ENCODE data around the gene PKP4. TPM values are rescaled to one million over a fixed set of nuclear protein-coding genes. Genes with fewer than 3 reads are reported as not detected.

PKP4 gene
- total RNA-seq, 1 experiment from 2014 or later: 62.8 TPM

DNA sequence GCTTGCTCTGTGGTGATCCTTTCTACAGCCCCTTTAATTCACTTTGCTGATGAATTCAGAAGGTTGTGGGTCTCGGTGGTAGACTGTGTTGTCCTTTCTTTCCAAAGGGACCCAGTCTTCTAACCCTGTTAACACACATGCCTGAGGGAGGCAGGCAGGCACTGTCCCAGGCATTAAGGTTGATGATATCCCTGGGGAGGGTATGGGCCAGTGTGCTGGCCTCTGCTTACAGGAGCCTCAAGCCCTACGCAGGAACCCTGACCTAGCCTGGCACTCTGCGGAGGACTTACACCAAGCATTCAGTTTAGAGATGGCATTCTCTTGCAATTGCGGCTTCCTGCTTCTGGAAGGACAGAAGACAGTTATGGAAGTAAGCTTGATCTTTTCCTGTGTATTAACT, 102.5 kb downstream of the PKP4 start:
- DNase-seq: no peak
- H3K4me3 ChIP-seq: no peak overlapping the region
- H3K36me3 ChIP-seq: peaks cover 10% of the 10 kb centered on the region; the same call in 1 of the 2 replicates
- H3K4me1 ChIP-seq: no peaks in the 10 kb centered on the region
- no peaks in the 10 kb centered on the region for H3K9me3 ChIP-seq (replicated peaks)
- no peak overlapping the region for H3K27ac ChIP-seq
- no peaks in the 10 kb centered on the region for H3K27me3 ChIP-seq

GRCh38 chr2:158560259-158560658, 103.5 kb downstream of the PKP4 start:
- Histone ChIP-seq H3K4me1 (no peaks in the 10 kb centered on the region), H3K27ac (no peak overlapping the region), H3K9me3 (replicated peaks) (no peaks in the 10 kb centered on the region), H3K27me3 (no peaks in the 10 kb centered on the region), H3K36me3 (peaks cover 10% of the 10 kb centered on the region; the same call in 1 of the 2 replicates), H3K4me3 (no peak overlapping the region)
- DNase-seq: no peak

- Histone ChIP-seq H3K27ac (no peak overlapping the region), H3K9me3 (replicated peaks) (no peaks in the 10 kb centered on the region), H3K36me3 (peaks cover 10% of the 10 kb centered on the region; the same call in 1 of the 2 replicates), H3K4me1 (no peaks in the 10 kb centered on the region), H3K27me3 (no peaks in the 10 kb centered on the region), H3K4me3 (no peak overlapping the region)
- no peak for DNase-seq
Observed at GRCh38 chr2:158561054-158561453, 104.3 kb downstream of the PKP4 start.

GRCh38 chr2:158567208-158567607, 110.5 kb downstream of the PKP4 start:
- H3K27me3 ChIP-seq: no peaks in the 10 kb centered on the region

GRCh38 chr2:158569284-158569683, 112.5 kb downstream of the PKP4 start:
- DNase-seq: no peak
- H3K9me3 ChIP-seq (replicated peaks): no peaks in the 10 kb centered on the region

More at GRCh38 chr2:158567208-158567607, 110.5 kb downstream of the PKP4 start:
- DNase-seq: no peak
- Histone ChIP-seq H3K36me3 (peaks cover 2% of the 10 kb centered on the region; the same call in 1 of the 2 replicates), H3K4me1 (no peaks in the 10 kb centered on the region), H3K4me3 (no peak overlapping the region), H3K27ac (no peak overlapping the region), H3K9me3 (replicated peaks) (no peaks in the 10 kb centered on the region)

DNA sequence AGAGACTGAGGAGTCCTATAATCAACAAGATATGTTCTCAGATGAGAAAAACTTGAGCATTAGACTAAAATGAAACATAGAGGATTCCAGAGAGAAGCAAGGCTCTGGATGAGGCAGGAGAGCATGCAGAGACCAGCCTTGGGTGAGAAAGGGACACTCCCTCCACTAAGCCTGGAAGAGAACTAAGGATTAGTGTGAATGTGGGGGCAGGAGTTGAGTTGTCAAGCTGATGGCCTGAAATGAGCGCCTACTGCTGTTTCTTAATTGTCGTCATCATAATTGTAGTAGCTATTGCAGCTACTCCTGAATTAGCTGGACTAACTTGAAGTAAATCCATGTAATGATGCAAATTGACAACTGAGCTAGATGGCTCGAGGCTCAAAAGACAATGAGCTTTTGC, 114.1 kb downstream of the PKP4 start:
- no peaks in the 10 kb centered on the region for H3K27me3 ChIP-seq
- H3K27ac ChIP-seq: no peak overlapping the region
- no peak for DNase-seq
- no peak overlapping the region for H3K4me3 ChIP-seq
- no peaks in the 10 kb centered on the region for H3K4me1 ChIP-seq
- peaks cover 2% of the 10 kb centered on the region; the same call in 1 of the 2 replicates for H3K36me3 ChIP-seq
- no peaks in the 10 kb centered on the region for H3K9me3 ChIP-seq (replicated peaks)

More at GRCh38 chr2:158569284-158569683, 112.5 kb downstream of the PKP4 start:
- Histone ChIP-seq H3K36me3 (peaks cover 2% of the 10 kb centered on the region; the same call in 1 of the 2 replicates), H3K4me1 (no peaks in the 10 kb centered on the region), H3K4me3 (no peak overlapping the region), H3K27ac (no peak overlapping the region), H3K27me3 (no peaks in the 10 kb centered on the region)

- no peaks in the 10 kb centered on the region for H3K9me3 ChIP-seq (replicated peaks)
Observed at GRCh38 chr2:158573739-158574138, 117.0 kb downstream of the PKP4 start.

DNA sequence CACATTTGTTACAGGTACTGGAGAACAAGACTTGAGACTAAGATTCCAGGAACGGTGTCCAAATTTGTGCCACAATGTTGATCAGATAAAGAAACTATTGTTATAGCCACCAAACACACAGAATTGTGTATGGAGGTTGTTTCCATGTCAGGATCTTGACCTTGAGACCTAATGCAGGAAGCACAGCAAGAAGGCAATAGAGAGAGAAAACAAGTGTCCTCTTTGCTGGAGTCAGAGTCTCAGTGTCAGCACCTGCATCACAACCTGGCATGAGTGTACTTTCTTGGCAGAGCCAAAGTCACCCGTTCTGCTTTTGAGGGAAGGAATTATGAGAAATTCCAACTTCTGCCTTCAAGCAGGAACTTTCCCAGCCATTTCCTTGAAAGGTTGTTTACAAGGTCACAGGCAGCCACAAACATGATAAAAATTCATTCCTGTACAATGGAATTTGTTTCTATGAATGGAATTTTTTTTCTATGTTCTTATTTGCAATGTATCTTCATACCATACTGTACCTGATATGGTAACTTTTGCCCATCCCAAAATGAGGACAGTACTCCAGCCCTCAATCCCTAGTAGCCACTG, 118.4 kb downstream of the PKP4 start:
- DNase-seq: no peak
- H3K36me3 ChIP-seq: peaks cover 3% of the 10 kb centered on the region; the same call in 1 of the 2 replicates

More at GRCh38 chr2:158573739-158574138, 117.0 kb downstream of the PKP4 start:
- no peaks in the 10 kb centered on the region for H3K4me1 ChIP-seq
- H3K27ac ChIP-seq: no peak overlapping the region
- no peak overlapping the region for H3K4me3 ChIP-seq
- DNase-seq: no peak
- H3K36me3 ChIP-seq: no peaks in the 10 kb centered on the region; the same call in 1 of the 2 replicates
- no peaks in the 10 kb centered on the region for H3K27me3 ChIP-seq

GRCh38 chr2:158577141-158577540, 120.4 kb downstream of the PKP4 start:
- no peaks in the 10 kb centered on the region for H3K9me3 ChIP-seq (replicated peaks)
- H3K36me3 ChIP-seq: peaks cover 14% of the 10 kb centered on the region; the same call in 1 of the 2 replicates
- DNase-seq: no peak
- H3K4me3 ChIP-seq: no peak overlapping the region
- H3K27me3 ChIP-seq: no peaks in the 10 kb centered on the region
- no peak overlapping the region for H3K27ac ChIP-seq
- no peaks in the 10 kb centered on the region for H3K4me1 ChIP-seq

More for the DNA sequence above, 118.4 kb downstream of the PKP4 start:
- Histone ChIP-seq H3K4me3 (no peak overlapping the region), H3K4me1 (no peaks in the 10 kb centered on the region), H3K27ac (no peak overlapping the region), H3K27me3 (no peaks in the 10 kb centered on the region), H3K9me3 (replicated peaks) (no peaks in the 10 kb centered on the region)

- Histone ChIP-seq H3K27me3 (no peaks in the 10 kb centered on the region), H3K4me3 (no peak overlapping the region), H3K4me1 (no peaks in the 10 kb centered on the region), H3K27ac (no peak overlapping the region), H3K9me3 (replicated peaks) (no peaks in the 10 kb centered on the region), H3K36me3 (peaks cover 19% of the 10 kb centered on the region)
- DNase-seq: no peak
Observed at GRCh38 chr2:158578703-158579330, 122.1 kb downstream of the PKP4 start.

DNA sequence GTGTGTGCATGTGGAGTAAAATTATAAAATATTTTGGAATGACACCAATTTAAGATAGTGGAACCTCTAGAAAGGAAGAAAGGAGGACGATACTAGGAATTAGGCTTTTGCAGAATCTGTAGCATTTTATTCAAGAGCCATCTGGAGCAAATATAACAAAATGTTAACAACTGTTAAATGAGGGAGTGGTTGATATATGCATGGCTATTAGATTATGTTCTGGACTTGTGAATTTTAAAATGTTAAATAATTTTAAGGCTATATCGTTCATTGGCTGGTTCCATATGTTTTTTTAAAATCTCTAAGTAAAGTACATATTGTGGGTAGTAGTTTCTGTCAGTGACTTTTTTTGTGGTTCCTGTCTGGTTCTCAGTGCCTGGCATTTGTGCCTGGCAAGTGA, 123.2 kb downstream of the PKP4 start:
- H3K9me3 ChIP-seq (replicated peaks): no peaks in the 10 kb centered on the region
- H3K27me3 ChIP-seq: no peaks in the 10 kb centered on the region
- no peak overlapping the region for H3K27ac ChIP-seq
- no peaks in the 10 kb centered on the region for H3K4me1 ChIP-seq
- DNase-seq: no peak
- no peak overlapping the region for H3K4me3 ChIP-seq
- H3K36me3 ChIP-seq: peaks cover 28% of the 10 kb centered on the region

GRCh38 chr2:158580760-158581159, 124.0 kb downstream of the PKP4 start:
- H3K4me3 ChIP-seq: no peak overlapping the region
- H3K9me3 ChIP-seq (replicated peaks): no peaks in the 10 kb centered on the region
- H3K27me3 ChIP-seq: no peaks in the 10 kb centered on the region
- no peak overlapping the region for H3K27ac ChIP-seq
- H3K4me1 ChIP-seq: no peaks in the 10 kb centered on the region
- DNase-seq: no peak
- H3K36me3 ChIP-seq: peaks cover 28% of the 10 kb centered on the region

GRCh38 chr2:158582670-158583069, 125.9 kb downstream of the PKP4 start:
- H3K9me3 ChIP-seq (replicated peaks): no peaks in the 10 kb centered on the region
- peaks cover 28% of the 10 kb centered on the region for H3K36me3 ChIP-seq
- no peaks in the 10 kb centered on the region for H3K4me1 ChIP-seq
- no peak overlapping the region for H3K27ac ChIP-seq
- H3K27me3 ChIP-seq: no peaks in the 10 kb centered on the region
- no peak for DNase-seq
- no peak overlapping the region for H3K4me3 ChIP-seq

DNA sequence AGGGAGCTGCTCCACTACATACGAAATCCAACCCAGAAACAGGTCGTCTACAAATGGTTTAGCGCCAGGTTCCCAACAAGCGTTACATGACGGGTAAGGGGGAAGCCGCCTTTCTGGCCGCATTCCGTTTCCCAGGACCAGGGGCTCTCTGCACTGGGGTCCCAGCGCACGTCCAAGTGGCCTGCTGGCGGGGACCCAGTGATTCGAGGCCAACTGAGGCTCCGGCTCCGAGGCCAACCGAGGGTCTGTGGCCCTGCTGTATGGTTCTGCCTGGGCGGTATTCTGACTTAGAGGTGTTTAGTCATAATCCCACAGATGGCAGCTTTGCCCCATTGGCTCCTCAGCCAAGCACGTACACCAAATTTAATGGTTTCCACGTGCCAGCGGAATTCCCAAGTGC, 127.2 kb downstream of the PKP4 start:
- Histone ChIP-seq H3K36me3 (peaks cover 30% of the 10 kb centered on the region), H3K27me3 (no peaks in the 10 kb centered on the region), H3K4me3 (no peak overlapping the region), H3K4me1 (no peaks in the 10 kb centered on the region), H3K27ac (no peak overlapping the region), H3K9me3 (replicated peaks) (no peaks in the 10 kb centered on the region)
- no peak for DNase-seq

DNA sequence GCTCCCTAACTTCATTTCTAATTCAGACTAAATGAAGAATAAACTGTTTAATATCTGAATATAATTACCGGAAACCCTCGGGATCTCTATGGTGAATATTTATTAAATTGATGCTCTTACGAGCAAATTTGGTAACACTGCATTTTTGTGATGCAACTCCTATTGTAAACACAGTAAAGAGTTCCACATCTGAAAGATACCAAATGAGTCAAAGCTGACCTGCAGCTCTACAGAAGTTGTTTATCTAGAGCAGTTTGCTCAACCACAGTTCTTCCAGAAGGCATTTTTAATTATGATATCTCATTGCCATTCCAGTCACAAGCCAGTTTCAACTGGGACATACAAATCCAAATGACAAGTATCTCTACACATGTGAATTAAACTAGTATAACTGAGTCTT, 129.7 kb downstream of the PKP4 start:
- H3K27ac ChIP-seq: no peak overlapping the region
- peaks cover 21% of the 10 kb centered on the region for H3K36me3 ChIP-seq
- H3K4me3 ChIP-seq: no peak overlapping the region
- no peaks in the 10 kb centered on the region for H3K27me3 ChIP-seq
- no peak for DNase-seq
- no peaks in the 10 kb centered on the region for H3K4me1 ChIP-seq
- H3K9me3 ChIP-seq (replicated peaks): no peaks in the 10 kb centered on the region

All from SJCRH30 (cell line).